RWPE1 (cell line): Measurements from ENCODE around the gene DSTN.
A peak's percentile ranks its signal among the peaks of the same experiment; 100 is the strongest.

Source experiments
- CTCF ChIA-PET: fragments of 350-600 bp; sonication (Branson Sonifier 250); formaldehyde crosslinking; extraction: SDS; loops from one replicate; lab custom pipeline; 2021; lab: Yijun Ruan, JAX
- POLR2A ChIA-PET: fragments of 400-600 bp; formaldehyde crosslinking; extraction: SDS; loops from one replicate; lab custom pipeline; 2020; ENCODE audit warnings: antibody characterized with exemption; ENCODE audit not compliant: low non-redundant PET; lab: Yijun Ruan, JAX
- DNase-seq: peaks from one replicate; pipeline ENCODE4 v3.0.0; 2012; ENCODE audit warnings: low spot score
- H3K27ac ChIP-seq: fragments of 450-650 bp; 2 replicates; pipeline ENCODE4 v1.5.1; 2017
- TF ChIP-seq, protein P1 (sequence below): fragments of 450-650 bp; conservative IDR thresholded peaks from 2 replicates; pipeline ENCODE4 v1.5.1; 2017; ENCODE audit warnings: low read depth, mild to moderate bottlenecking

The DSTN gene

GRCh38 chr20:17613328-17614175 is 43.7 kb downstream of the DSTN start:
- ChIA-PET CTCF (no interaction called here), POLR2A (no interaction called here)
- no peak for DNase-seq
- TF ChIP-seq, protein P1, sequence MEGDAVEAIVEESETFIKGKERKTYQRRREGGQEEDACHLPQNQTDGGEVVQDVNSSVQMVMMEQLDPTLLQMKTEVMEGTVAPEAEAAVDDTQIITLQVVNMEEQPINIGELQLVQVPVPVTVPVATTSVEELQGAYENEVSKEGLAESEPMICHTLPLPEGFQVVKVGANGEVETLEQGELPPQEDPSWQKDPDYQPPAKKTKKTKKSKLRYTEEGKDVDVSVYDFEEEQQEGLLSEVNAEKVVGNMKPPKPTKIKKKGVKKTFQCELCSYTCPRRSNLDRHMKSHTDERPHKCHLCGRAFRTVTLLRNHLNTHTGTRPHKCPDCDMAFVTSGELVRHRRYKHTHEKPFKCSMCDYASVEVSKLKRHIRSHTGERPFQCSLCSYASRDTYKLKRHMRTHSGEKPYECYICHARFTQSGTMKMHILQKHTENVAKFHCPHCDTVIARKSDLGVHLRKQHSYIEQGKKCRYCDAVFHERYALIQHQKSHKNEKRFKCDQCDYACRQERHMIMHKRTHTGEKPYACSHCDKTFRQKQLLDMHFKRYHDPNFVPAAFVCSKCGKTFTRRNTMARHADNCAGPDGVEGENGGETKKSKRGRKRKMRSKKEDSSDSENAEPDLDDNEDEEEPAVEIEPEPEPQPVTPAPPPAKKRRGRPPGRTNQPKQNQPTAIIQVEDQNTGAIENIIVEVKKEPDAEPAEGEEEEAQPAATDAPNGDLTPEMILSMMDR: no peak
- peak overlapping the region; percentile 76 for H3K27ac ChIP-seq

- TF ChIP-seq, protein P1: no peak
- peak overlapping the region; percentile 76 for H3K27ac ChIP-seq
- POLR2A ChIA-PET: no interaction called here
- CTCF ChIA-PET: no interaction called here
- DNase-seq: peak; percentile 14
Measured at GRCh38 chr20:17614176-17614811, 44.4 kb downstream of the DSTN start.

GRCh38 chr20:17614812-17615644 is 45.2 kb downstream of the DSTN start:
- TF ChIP-seq, protein P1: no peak
- CTCF ChIA-PET: interaction anchor here (0.8 to 0.9 kb wide), 2 partner anchors 78 to 79 kb away, joined by 4 to 6 read pairs; no protein-coding TSS in a partner anchor
- no peak for DNase-seq
- H3K27ac ChIP-seq: peak overlapping the region; percentile 76
- POLR2A ChIA-PET: no interaction called here

DNA sequence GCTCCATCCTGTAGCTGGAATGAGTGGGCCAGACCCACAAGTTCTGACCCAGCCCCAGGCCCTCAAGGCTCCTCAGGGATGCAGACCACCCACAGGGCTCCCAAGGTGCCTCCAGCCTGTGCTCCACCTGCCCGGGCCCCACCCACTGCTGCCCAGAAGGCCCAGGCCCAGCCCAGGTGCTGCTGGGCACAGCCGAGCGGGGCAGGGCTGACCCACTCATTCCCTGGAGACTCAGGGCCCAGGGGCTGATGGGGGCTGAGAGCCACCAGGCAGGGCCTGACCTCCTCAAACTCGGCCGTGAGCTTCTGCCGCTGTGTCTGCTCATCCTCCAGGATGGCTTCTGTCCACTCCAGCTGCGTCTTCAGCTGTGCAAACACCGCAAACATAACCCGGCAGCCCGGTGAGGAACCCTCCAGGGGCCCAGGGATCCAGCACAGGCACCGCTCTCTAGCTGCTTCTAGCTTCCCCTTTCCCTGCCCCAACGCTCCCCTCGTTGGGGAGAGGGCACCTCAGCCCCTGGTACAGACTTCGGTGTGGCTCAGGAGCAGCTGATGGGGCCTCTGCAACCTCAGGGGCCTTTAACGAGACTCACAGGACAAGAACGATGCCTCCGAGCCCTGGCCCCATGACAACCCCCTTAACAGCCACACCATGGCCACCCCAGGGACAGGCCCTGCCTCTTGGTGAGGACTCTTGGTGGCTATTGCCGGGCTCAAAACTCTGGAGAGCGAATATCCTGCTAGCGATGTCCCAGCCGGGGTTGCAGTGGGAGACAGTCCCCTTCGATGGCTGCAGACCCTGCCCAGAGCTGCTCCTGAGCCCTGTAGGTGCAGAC is 46.0 kb downstream of the DSTN start:
- POLR2A ChIA-PET: no interaction called here

GRCh38 chr20:17616480-17617211 is 46.8 kb downstream of the DSTN start:
- H3K27ac ChIP-seq: peak overlapping the region; percentile 76
- ChIA-PET CTCF (interaction anchor here (0.6 to 2.9 kb wide), 5 partner anchors 73 to 112 kb away, joined by 3 to 25 read pairs (median 5); no protein-coding TSS in a partner anchor), POLR2A (no interaction called here)
- no peak for DNase-seq
- TF ChIP-seq, protein P1: no peak

More for the DNA sequence above, 46.0 kb downstream of the DSTN start:
- DNase-seq: no peak
- TF ChIP-seq, protein P1: no peak
- CTCF ChIA-PET: interaction anchor here (0.8 to 2.9 kb wide), 3 partner anchors 79 to 111 kb away, joined by 4 to 25 read pairs (median 6); no protein-coding TSS in a partner anchor
- H3K27ac ChIP-seq: peak overlapping the region; percentile 76
